ENCODE data around the gene SLC16A4.

The SLC16A4 gene

GRCh38 chr1:110338309-110338885 lies 52.4 kb downstream of the SLC16A4 start:
- peak overlapping the region; percentile 81 for H3K4me3 ChIP-seq (ENCODE audit: low read depth, low read length)
- peak; percentile 93 for DNase-seq (ENCODE audit: low read depth)
- TF ChIP-seq POLR2A (IDR thresholded peaks at IDR 0.05; ENCODE audit: extremely low read depth, insufficient read length) (peak; percentile 73), MYC (IDR thresholded peaks at IDR 0.05; ENCODE audit: low read depth, low read length) (peak; percentile 98), CTCF (IDR thresholded peaks at IDR 0.05; ENCODE audit: low read depth, low read length) (peak; percentile 30)
- TF ChIP-seq, protein P1, sequence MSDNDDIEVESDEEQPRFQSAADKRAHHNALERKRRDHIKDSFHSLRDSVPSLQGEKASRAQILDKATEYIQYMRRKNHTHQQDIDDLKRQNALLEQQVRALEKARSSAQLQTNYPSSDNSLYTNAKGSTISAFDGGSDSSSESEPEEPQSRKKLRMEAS (IDR thresholded peaks at IDR 0.05; ENCODE audit: low read depth, low read length) = peak; percentile 100

DNA sequence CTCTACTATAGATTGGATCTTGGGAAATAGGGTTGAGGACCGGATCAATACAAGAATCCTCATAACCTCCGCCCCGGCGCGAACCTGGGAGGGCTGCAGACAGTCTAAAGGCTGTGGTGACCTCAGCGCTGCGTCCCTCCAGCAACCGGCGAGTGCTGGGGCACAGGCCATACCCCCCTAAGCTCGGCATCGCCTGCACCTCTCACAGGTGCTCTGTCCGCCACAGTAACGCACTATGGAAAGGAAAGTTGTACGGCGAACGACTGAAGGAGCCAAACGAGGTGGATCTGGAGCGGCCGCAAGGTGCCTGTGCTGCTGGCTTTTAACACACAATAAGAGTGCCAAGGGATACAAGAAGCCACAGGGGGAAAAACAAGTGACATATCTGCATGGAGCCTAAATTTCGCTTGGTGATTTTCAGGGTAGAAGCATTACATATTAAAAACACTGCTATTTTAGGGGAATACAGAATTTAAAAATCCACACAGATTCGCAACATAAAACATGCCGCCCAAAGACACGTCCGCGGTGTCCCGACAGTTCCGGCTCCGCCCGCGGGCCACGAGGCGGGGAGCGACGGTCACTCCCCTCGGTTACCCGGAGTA lies 53.0 kb downstream of the SLC16A4 start:
- TF ChIP-seq, protein P1 (IDR thresholded peaks at IDR 0.05; ENCODE audit: low read depth, low read length) = peak; percentile 85
- no peak for TF ChIP-seq POLR2A (IDR thresholded peaks at IDR 0.05; ENCODE audit: extremely low read depth, insufficient read length)
- TF ChIP-seq MYC (IDR thresholded peaks at IDR 0.05; ENCODE audit: low read depth, low read length) = peak; percentile 92
- peak overlapping the region; percentile 81 for H3K4me3 ChIP-seq (ENCODE audit: low read depth, low read length)
- peak; percentile 66 for DNase-seq (ENCODE audit: low read depth)

- TF ChIP-seq, protein P1 (IDR thresholded peaks at IDR 0.05; ENCODE audit: low read depth, low read length) = no peak
- TF ChIP-seq MYC (IDR thresholded peaks at IDR 0.05; ENCODE audit: low read depth, low read length) (no peak), POLR2A (IDR thresholded peaks at IDR 0.05; ENCODE audit: extremely low read depth, insufficient read length) (no peak)
- no peak for DNase-seq (ENCODE audit: low read depth)
- H3K4me3 ChIP-seq (ENCODE audit: low read depth, low read length) = peak overlapping the region; percentile 81
Observed at GRCh38 chr1:110336300-110337039, 54.4 kb downstream of the SLC16A4 start.

DNA sequence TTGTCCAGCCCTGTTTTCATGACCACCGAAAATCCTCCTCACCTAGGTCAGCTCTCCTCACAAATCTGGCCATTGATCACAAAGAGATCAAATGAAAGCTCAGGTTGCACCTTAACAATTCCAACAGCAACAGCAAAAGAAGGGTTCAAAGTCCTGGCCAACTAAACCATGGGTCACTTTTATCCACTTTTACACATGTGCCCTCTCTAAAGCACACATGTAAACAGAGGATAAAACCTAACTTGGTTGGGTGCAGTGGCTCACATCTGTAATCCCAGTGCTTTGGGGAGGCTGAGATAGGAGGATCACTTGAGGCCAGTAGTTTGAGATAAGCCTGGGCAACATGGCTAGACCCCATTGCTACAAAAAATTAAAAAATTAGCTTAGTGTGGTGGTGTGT lies 55.6 kb downstream of the SLC16A4 start:
- TF ChIP-seq POLR2A (IDR thresholded peaks at IDR 0.05; ENCODE audit: extremely low read depth, insufficient read length) (no peak), CTCF (IDR thresholded peaks at IDR 0.05; ENCODE audit: low read depth, low read length) (no peak), MYC (IDR thresholded peaks at IDR 0.05; ENCODE audit: low read depth, low read length) (no peak)
- TF ChIP-seq, protein P1 (IDR thresholded peaks at IDR 0.05; ENCODE audit: low read depth, low read length) = no peak
- DNase-seq (ENCODE audit: low read depth) = no peak

GRCh38 chr1:110328700-110329099 lies 62.1 kb downstream of the SLC16A4 start:
- TF ChIP-seq POLR2A (IDR thresholded peaks at IDR 0.05; ENCODE audit: extremely low read depth, insufficient read length) (no peak), CTCF (IDR thresholded peaks at IDR 0.05; ENCODE audit: low read depth, low read length) (no peak), MYC (IDR thresholded peaks at IDR 0.05; ENCODE audit: low read depth, low read length) (no peak)
- TF ChIP-seq, protein P1 (IDR thresholded peaks at IDR 0.05; ENCODE audit: low read depth, low read length) = no peak
- no peak overlapping the region for H3K4me3 ChIP-seq (ENCODE audit: low read depth, low read length)
- DNase-seq (ENCODE audit: low read depth) = no peak

More for the DNA sequence above, 55.6 kb downstream of the SLC16A4 start:
- H3K4me3 ChIP-seq (ENCODE audit: low read depth, low read length) = no peak overlapping the region

- TF ChIP-seq, protein P1 (IDR thresholded peaks at IDR 0.05; ENCODE audit: low read depth, low read length) = no peak
- TF ChIP-seq MYC (IDR thresholded peaks at IDR 0.05; ENCODE audit: low read depth, low read length) = no peak
- TF ChIP-seq POLR2A (IDR thresholded peaks at IDR 0.05; ENCODE audit: extremely low read depth, insufficient read length) = no peak
- no peak for TF ChIP-seq CTCF (IDR thresholded peaks at IDR 0.05; ENCODE audit: low read depth, low read length)
- DNase-seq (ENCODE audit: low read depth) = no peak
- no peak overlapping the region for H3K4me3 ChIP-seq (ENCODE audit: low read depth, low read length)
Observed at GRCh38 chr1:110328274-110328673, 62.6 kb downstream of the SLC16A4 start.

Data from NB4 (cell line).